Epithelial cell of esophagus (primary cell): ENCODE data around the gene TTC4.

Experiments used
- DNase-seq: peaks from one replicate; pipeline ENCODE4 v3.0.0; 2010; ENCODE audit warnings: low read depth
- H3K4me3 ChIP-seq: 2 replicates; pipeline ENCODE4 v1.5.1; 2011; ENCODE audit warnings: mild to moderate bottlenecking, low read length, control low read depth
- TF ChIP-seq, protein P1 (sequence below): IDR thresholded peaks from 2 replicates; pipeline ENCODE4 v1.5.1; 2011; ENCODE audit warnings: low read depth, mild to moderate bottlenecking, low read length, control low read depth, inconsistent platforms; ENCODE audit not compliant: insufficient read depth; ENCODE audit errors: missing control alignments

Gene TTC4

GRCh38 chr1:54710841-54711240 lies 4.8 kb upstream of the TTC4 start:
- no peak overlapping the region for H3K4me3 ChIP-seq
- no peak for DNase-seq
- TF ChIP-seq, protein P1, sequence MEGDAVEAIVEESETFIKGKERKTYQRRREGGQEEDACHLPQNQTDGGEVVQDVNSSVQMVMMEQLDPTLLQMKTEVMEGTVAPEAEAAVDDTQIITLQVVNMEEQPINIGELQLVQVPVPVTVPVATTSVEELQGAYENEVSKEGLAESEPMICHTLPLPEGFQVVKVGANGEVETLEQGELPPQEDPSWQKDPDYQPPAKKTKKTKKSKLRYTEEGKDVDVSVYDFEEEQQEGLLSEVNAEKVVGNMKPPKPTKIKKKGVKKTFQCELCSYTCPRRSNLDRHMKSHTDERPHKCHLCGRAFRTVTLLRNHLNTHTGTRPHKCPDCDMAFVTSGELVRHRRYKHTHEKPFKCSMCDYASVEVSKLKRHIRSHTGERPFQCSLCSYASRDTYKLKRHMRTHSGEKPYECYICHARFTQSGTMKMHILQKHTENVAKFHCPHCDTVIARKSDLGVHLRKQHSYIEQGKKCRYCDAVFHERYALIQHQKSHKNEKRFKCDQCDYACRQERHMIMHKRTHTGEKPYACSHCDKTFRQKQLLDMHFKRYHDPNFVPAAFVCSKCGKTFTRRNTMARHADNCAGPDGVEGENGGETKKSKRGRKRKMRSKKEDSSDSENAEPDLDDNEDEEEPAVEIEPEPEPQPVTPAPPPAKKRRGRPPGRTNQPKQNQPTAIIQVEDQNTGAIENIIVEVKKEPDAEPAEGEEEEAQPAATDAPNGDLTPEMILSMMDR: no peak

DNA sequence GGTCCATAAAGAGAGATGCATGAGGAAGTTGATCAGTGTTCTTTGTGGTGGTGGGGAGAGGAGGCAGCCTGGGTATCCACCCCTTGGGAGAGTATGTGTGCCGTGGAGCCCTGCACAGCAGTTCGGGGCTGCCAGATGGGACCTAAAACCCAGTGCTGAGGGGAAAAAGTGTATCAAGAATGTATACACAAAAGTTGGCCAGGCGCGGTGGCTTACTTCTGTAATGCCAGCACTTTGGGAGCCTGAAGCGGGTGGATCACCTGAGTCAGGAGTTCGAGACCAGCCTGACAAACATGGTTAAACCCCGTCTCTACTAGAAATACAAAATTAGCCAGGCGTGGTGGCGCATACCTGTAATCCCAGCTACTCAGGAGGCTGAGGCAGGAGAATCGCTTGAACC lies 4.1 kb upstream of the TTC4 start:
- TF ChIP-seq, protein P1: no peak
- H3K4me3 ChIP-seq: no peak overlapping the region
- DNase-seq: no peak

GRCh38 chr1:54714881-54715492 lies 674 bp upstream of the TTC4 start:
- no peak overlapping the region for H3K4me3 ChIP-seq
- TF ChIP-seq, protein P1: no peak
- DNase-seq: no peak

DNA sequence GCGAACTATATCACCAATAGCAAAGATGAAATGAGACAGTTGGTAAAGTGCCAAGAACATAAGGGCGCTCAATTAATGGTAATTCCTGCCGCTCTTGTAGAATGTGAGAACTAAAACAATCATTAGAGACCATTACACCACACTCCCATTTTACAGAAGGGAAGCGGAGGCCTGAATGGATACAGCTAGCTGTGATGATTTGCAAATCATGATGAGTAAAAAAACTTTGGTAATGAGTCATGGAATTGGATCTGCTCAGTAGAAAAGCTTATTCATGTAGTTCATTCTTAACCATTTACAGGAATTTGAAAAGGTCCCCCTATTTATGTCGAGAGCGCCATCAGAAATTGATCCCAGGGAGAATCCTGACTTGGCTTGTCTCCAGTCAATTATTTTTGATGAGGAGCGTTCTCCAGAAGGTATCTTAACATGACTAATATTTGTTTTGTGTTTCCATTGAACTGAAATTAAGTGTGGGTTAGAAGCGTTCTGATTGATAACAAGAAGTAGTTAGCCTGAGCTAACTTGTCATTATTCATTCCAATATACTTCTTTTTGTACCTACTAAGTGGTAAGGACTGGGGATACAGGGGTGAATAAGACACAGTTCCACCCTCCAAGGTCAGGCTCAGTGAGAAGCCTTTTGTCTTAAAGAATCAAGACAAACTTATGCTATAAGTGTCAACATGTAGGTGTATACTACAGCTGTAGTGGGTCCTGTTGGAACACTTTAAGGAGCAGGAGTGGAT lies 812 bp downstream of the TTC4 start:
- peak overlapping the region; percentile 96 for H3K4me3 ChIP-seq
- DNase-seq: peak; percentile 77
- TF ChIP-seq, protein P1: no peak

GRCh38 chr1:54721719-54722118 lies 6.1 kb downstream of the TTC4 start:
- H3K4me3 ChIP-seq: no peak overlapping the region
- peak; percentile 48 for DNase-seq
- TF ChIP-seq, protein P1: no peak

GRCh38 chr1:54723985-54724384 lies 8.3 kb downstream of the TTC4 start:
- no peak overlapping the region for H3K4me3 ChIP-seq
- TF ChIP-seq, protein P1: no peak
- no peak for DNase-seq
